CD4-positive, alpha-beta T cell treated with Interleukin-17A for 1 hour (primary cell): ENCODE data around the gene KCNT1.

ENCODE experiments used
- DNase-seq: peaks from one replicate; pipeline ENCODE4 v3.0.0-alpha.2; 2020

KCNT1 gene

DNA sequence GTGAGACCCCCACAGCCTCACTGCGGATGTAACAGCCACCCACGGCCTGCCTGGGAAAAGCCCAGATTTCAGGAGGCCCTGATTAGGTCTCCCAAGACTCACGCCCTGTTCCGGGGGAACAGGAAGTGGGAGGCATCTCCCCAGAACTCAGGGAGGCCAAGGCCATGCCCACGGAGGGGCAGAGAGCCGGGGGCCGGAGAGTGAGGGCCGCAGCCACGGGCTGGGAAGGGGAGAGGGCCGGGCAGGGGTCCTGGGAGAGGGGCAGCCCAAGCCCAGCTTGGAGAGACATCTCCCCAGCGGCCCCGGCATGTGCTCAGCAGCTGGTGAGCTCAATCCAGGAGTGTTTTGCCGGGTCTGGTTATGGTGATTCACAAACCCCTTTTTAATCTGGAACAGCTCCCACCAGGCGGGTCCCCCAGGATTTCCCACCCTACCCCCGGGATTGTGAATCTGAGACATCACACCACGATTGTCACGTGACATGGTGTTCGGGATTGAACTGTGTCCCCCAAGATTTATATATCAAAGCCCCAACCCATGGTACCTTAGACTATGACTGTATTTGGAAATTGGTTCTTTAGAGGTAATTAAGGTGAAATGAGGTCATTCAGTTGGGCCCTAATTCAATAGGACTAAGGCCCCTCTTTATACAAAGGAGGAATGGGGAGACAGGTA, 26.6 kb downstream of the KCNT1 start:
- no peak for DNase-seq

DNA sequence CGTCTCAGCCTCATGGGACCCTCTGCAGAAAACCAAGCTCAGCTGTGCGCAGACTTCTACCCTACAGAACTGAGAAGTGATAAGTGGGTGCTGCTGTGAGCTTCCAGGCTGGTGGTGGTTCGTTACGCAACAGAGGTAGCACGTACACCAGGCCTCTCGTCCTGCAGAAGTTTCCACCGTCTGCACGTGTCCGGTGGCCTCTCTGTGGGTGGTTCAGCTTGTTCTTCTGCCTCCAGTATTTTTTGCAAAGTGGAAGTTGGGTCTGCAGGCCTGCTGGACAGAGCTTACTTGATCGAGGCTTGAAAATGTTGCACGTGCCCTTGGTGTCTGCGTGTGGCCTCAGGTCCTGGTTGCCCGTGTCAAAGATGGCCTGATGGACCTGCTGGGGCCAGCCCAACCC, 27.5 kb downstream of the KCNT1 start:
- DNase-seq, result no peak

DNA sequence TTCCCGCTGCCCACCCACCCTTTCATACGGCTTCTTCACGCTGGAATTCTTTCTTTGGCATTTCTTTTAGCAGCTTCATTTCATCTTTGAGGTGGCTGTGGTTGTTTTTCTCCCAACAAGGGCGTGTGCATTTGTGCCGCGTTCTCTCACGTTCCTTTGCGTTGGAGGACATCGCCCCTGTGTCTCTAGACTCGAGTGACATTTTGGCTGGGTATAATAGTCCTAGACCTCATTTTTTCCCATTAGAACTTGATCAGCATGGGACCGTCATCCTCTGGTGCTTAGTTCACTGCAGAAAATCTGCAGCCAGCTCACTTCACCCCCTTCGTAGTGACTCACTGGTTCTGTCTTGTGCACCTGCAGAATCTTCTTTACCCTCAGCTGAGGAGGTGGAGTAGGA, 29.5 kb downstream of the KCNT1 start:
- no peak for DNase-seq

DNA sequence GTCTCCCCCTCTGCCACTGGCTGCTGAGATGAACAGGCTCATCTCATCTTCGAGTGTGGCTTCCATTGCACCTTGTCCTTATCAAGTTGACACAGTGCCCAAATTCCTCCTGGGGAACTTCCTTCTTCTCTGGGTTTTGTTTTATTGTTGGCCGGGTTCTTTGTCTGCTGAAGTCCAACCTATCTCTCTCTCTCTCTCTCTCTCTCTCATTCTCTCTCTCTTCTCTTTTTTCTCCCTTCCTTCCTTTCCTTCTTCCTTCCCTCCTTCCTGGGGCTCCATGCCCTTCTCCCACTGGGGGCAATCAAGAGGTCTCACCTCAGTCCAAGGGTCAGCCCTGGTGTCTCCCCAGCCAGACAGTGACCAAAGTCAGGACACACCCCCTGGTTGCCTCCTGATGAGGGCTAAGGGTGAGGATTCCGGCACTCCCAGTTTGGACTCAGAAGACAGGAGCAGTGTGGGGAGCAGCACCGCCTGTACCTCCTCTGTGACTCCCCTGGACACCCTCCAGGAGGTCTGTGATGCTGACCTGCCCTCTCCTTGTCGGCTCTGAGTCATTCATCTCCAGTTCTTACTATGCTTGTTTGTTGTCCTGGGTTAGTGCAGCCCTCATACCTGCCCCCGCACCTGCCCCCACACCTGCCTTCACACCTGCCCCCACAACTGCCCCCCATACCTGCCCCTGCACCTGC, 30.7 kb downstream of the KCNT1 start:
- DNase-seq, result no peak

DNA sequence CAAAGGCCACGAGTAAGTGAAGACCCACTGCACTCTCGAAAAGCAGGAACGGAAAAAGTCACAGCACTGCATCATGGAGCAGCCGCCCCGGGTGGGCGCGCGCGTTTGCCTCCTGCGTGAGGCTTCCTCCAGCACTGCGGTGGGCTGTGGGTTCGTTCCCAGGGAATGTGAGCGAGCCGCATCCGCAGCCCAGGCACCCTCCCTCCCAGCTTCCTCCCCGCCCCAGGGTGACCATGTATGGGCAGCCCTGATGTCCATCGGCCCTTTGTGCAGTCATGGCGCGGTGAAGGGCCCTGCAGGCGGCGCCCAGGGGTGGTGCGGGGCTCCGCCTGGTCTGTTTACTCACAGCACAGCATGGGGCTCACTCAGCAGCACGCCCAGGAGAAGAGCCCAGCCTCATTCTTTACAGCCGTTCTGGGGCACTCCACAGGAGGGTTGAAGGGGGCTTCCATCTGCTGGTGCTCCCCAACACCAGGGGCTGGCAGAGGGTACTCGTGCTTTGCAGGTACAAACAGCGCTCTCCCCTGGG, 32.7 kb downstream of the KCNT1 start:
- DNase-seq, result no peak

DNA sequence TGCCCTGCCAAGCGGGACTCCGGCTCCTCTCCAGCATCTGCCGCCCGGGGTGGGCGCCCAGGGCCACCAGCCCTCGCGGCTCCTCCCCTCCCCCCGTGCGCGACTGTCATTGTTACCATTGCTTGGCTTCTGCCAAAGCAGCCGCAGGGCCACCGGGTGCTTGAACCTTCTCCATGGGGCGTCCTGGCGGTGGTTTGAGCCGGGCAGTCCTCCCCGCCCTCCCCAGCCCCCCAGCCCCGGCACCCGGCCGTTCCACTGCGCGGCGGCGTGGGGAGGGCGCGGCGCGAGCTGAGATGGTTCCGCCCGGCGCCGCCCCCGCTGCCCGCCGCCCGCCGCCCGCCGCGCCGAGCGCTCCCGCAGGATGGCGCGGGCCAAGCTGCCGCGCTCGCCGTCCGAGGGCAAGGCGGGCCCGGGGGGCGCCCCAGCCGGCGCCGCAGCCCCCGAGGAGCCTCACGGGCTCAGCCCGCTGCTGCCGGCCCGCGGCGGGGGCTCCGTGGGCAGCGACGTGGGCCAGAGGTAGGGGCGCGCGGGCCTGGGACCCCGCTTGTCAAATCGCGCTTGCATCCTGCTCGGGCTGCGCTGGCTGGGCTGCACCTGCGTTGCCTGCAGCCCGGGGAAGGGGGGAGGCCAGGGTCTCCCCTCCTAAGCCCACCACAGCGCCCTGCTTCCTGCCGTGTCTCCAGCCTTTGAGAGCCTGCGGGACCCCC, 34.4 kb downstream of the KCNT1 start:
- DNase-seq, result no peak

DNA sequence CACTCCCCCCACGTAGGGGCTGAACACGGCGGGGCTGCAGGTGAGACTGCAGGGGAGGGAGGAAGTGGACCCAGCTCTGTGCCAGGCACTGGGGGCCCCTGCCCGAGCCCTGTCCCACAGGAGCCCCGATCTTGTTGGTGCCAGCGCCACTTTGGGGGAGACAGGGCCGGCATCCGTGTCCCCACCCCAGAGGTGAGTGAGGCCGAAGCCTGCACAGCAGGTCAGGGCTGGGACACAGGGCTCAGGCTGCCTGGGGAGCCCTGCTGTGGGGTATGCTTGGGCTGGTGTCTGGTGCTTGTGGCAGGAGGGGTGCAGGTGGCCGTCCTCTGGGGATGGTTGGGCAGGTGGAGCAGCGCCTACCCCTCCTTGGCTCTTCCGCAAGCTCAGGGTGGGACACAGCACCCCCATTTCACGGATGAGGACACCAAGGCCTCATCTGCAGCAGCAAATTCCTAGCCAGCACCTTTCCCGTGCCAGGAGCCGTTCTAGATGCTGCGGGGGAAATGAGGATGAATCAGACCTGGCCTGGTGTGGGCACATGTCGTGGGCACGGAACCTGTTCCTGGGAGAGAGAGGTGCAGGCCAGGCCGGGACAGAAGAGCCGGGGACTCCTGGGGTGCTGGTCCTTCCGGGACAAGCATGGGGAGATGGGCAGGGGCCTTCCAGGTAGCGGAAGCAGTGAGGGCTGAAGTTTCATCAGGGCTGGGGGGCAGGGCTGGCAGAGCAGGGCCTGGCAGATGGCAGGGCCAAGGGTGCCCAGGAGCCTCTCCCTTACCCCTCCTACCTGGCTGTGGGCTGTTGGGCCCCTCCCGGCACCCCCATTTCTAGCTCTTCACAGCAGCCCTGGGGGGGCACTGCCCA, 35.2 kb downstream of the KCNT1 start:
- DNase-seq, result no peak

DNA sequence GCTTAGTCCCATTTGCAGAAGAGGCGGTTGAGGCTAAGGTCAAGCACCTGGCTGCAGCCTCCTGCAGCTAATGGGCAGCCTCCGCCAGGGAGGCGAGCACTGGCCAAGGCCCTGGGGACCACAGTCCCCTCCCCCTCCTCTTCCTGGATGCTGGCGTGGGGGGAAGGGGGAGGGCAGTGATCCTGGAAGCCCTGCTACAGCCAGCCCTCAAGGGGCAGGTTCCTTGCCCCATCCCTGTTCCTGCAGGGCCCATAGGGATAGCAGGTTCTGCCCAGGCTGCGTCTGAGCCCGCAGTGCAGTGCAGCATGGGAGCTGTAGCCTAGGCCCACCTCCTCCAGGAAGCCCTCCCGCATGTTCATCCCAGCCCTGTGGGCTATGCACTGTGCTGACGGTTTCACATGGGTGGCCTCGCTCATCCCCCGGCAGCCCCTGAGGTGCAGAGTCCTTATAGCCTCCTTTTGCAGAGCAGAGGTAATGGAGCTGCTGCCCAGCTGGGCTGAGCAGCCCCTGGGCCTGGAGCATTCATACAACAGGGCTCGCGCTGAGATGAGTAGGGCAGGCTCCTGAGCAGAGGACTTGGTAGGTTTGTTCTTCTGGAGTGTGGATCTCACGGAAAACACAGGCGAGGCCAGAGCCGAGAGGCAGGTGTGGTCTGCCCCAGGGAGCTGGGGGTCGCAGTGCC, 36.0 kb downstream of the KCNT1 start:
- no peak for DNase-seq

DNA sequence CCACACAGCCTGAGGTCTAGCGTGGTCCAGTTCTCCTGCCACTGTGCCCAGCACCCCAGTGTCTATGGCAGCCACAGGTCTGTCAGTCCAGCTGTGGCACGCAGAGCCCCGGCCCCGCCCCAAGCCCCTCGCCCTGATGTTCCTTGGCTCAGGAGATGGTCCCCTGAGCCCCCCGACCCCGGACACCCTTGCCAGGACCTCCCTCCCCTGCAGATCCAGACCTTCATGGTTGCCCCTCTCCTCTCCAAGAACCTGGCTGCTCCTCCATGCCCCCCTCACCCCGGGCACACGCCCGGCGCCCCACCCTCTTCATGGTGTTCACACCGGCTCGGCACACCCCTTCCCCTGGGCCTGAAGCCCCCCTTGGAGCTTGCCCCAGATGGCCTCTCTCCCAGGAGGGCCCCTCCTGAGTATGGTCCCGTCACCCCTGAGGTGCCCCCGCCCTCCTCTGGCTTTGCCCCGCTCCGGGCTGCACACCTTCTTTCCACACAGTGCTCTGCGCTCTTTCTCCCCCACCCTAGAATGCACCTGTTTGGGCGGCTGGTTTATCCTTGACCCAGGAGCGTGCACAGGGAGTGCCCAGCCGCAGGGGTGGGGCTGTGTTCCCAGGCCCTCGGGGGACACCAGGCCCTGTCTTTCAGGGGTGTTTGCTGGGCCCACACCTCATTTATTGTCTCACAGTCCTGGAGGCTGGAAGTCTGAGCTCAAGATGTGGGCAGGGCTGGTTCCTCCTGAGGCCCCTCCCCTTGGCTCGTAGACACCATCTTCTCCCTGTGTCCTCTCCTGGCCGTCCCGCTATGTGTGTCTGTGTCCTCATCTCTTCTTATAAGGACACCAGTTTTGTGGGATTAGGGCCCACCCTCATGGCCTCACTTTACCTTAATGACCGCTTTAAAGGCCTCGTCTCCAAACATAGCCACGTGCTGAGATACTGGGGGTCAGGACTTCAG, 37.6 kb downstream of the KCNT1 start:
- no peak for DNase-seq

DNA sequence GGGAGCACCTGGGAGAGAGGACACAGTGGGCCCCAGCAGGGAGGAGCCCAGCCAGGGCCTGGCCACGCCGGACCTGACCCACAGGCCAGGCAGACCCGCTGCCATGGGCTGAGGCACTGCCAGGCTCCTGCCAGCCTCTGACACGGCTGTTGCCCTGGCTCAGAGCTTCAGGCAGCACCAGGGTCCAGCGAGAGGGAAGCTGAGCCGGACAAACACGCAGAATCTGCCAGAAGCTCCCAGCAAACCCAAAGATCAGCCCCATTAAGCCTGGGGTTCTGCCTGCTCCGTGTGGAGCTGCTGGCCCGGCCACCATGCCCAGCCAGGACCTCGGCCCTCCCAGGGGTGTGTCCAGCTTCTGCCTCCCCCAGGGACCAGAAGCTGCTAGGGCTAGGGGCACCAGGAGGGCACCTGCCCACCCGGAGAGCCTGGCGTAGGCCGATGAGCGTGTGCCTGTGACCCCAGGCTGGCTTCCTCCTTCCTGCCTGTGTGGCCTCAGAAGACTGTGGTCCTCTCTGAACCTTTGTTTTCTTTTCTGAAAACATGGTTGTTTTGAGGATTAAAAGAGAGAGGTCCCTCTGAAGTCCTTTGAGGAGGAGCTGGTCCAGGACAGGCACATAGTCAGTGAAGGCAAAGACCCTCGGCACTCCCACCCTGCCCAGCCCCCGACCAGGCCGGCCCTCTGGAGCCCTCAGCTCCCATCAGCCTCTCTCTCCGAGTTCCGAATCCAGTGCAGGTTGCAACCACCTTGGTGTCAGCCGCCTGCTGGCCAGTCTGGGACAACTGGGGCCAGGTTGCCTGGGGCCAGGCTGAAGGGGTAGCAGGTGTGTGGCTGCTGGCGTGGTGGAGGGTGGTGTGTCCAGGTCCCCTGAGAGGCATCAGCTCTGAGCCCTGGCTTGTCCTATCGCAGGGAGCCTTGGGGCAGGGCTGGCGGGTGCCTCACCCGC, 39.6 kb downstream of the KCNT1 start:
- no peak for DNase-seq

DNA sequence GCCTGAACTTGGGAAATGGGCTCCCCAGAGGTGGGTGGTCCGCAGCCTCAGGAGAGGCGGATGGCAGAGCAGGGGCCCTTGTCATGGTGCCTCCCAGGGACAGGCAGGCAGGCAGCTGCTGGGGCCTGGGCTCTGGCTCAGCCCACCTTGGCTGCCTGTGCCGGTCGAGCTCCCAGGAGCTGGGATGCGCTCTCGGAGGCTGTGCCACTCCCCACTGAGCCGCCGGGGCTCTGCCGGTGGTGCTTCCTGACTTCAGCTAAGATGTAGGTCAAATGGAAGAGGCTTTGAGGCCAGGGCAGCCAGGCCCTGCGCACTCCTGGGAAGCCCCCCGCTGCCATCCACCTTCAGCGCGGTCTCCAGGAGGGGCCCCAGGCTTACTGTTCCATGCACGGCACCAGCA, 41.0 kb downstream of the KCNT1 start:
- no peak for DNase-seq

DNA sequence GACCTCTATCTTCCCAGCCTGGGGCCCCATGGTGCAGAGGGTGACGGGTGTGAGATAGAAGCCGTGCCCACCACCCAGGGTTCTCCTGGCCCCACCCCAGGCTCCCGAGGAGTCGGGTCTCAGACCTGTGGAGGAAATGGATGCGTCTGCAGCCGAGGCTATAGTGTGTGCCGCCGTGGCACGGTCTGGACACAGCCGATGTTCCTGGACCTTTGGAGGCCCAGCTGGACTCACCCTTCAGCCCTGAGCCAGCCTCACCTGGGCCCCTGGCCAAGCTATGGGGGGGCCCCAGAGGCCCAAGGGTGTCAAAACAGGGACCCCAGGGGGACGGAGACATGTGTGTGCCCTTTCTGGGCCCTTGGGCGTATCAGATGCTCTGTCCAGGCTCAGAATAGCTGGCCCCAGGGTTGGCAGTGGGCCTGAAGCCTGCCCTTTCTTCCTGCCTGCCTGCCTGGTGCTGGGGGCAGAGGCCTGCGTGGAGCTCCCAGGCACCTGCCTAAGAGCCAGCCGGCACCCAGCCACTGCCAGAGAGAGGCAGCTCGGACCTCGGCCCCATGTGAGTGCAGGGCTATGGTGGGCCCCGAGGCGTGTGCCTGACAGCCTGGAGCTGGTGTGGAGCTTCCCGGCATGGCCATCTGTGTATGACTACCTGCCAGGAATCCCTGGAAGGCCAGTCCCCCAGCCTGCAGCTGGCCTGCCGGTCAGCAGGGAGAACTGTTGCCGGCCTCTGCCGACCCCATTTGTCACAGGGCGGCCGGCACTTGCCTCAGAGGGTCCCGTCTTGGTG, 41.8 kb downstream of the KCNT1 start:
- DNase-seq, result no peak

DNA sequence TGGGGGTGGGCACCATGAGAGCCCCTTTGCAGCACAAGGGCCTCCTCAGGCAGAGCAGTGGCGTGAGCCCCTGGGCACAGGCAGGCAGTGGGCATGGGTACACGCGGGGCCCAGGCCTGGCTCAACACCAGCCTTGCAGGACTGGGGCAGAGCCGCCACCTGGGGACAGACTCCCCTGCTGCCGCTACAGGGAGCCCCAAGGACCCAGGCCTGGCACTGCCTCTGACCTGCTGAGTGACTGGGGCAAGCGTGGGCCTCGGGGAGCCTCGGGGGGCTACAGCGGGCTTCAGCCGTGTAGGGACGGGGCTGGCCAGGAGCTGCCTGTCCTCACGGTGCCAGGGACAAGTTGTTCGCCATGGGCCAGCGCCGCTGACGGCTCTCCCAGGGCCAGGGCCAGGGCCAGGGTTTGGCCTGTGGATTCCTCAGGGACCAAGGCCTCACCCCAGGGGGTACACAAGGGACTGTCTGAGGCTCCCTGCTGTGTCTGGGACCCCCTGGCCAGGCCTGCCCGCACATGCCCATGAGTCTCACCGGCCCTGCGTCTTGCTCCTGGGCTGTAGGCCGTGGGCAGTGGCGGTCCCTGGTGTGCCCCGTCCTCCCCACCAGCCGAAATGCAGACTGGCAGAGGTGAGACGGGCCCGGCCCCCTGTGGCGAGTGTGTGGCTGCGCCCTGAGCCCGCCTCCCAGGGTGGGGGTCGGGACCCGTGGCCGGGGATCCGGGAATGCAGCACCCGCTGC, 42.5 kb downstream of the KCNT1 start:
- no peak for DNase-seq

DNA sequence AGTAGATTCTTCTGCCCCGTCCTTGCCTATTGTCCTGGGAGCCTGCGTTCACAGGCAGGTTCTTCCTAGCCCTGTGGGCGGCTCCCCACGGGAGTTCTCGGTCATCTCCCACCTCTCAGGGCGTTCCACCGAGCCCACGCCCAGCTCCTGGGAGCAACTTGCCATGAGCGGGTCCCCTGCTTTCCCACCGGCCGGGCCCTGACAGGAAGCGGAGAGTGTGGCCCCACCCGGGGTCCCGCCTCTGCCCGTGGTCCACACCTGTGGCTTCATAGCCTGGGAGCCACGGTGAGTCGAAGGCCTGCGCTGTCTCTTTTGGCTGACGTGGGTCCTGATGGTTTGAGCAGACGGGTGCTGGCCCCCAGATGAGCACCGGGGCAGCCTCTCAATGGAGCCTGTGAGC, 43.2 kb downstream of the KCNT1 start:
- no peak for DNase-seq

DNA sequence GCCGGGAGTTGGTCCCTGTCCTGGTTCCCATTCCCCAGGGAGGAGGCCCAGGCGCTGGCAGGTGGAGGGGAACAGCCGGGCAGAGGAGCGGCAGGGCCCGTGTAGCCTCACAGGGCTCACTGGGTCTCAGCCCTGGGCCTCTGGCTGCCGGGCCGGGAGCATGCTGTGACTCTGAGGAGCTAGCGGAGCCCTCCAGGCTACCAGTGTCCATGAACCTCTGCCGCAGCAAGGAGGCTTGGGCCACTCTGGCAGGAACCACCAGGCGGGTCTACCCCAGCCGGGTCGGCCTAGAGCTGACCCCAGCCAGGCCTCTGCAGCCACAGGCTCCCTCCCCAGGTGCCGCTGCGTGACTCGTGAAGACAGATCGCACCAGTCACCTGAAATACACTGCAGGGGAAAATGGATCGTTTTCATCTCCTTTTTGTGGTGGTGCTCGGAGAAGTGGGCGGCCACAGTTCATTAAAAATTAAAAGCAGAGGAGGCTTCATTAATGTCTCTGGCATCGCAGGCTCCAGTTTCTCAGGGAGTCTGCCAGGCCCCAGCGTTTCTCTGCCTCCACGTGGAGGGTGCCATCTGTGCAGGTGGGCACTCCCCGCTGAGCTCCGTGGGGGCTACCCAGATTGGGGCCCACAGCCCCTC, 43.8 kb downstream of the KCNT1 start:
- DNase-seq, result no peak

DNA sequence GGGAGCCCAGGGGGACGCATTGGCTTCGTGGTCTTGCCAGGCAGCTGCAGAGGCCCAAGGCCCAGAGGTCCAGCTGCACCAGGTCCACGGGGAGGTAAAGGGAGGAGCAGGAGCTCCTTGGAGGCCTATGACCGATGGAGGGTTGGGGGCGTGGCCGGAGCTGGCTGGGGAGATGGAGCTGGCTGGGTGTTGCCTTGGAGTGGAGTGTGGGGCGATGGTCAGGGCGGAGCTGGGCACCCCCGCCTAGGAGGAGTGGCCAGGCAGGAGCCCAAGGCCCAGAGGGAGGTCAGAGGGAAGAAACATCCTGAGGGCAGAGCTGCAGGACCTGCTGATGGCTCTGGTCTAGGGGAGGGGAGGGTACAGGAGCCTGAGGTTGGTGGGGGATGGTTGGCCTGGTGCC, 44.6 kb downstream of the KCNT1 start:
- no peak for DNase-seq

DNA sequence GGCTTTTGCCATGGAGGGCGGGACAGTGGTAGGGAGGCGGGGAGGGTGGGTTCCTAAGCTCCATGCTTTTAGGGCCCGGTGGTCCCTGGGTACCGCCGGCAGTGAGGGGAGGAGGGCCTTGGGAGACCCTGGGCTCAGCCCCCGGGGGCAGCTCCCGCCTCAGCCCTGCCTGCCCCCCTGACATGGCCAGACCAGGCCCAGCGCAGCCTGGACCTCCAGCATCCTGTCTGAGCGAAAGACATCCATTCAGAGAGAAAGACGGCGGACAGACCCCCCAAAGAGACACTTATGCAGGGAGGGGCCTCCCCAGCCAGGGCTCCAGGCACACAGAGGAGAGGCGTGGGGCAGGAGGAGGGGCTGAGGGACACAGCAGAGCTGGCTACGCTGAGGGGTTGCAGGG, 45.3 kb downstream of the KCNT1 start:
- no peak for DNase-seq

DNA sequence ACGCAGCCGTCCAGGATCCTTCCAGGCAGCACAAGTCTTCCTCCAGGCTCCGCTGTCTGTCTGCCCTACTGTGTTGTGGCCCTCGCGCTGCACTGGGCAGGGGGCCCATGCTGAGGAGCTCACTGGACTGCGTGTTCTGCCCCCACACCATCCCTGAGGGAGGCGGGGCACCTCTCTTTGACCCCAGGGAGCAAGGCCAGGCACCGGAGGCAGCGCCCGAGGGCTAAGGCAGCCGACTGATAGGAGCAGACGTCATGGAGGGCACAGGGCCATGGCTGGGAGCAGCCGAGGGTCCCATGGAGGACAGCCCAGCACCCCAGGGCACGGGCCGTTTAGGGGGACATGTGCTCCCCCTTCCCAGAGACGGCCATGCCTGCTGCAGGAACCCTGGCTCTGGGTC, 46.7 kb downstream of the KCNT1 start:
- DNase-seq, result no peak
